HCT116 (cell line): ENCODE data around the gene IMMP2L. TPM values are rescaled to one million over a fixed set of nuclear protein-coding genes. Genes with fewer than 3 reads are reported as not detected.

Experiments used
- ATAC-seq: fragments of 200-7000 bp; cut with Tn5 transposase; 2 replicates; pipeline ENCODE4 v1.9.1; 2020; ENCODE audit warnings: mild to moderate bottlenecking, moderate library complexity
- BruUV-seq: library from RNA; stranded (reverse); fragments of 400-500 nt; replicated peaks from 2 replicates; lab custom pipeline; 2021; lab: Mats Ljungman, UMichigan
- CTCF ChIA-PET: fragments of 300-600 bp; sonication (Branson Sonifier 250); formaldehyde crosslinking; loops from one replicate; lab custom pipeline; 2021; ENCODE audit warnings: antibody characterized with exemption; lab: Charles Lee
- POLR2A ChIA-PET: fragments of 300-600, 350-600 bp; sonication (Branson Sonifier 250); formaldehyde crosslinking; loops from one replicate; lab custom pipeline; 2021; ENCODE audit warnings: antibody characterized with exemption; lab: Charles Lee
- RAD21 ChIA-PET, 2 experiments: fragments of 300-600 bp; sonication (Branson Sonifier 250); formaldehyde crosslinking; loops; one replicate each; lab custom pipeline; 2023; ENCODE audit warnings: low total read pairs in 2 of 2; ENCODE audit not compliant: uncharacterized antibody in 2 of 2, unreplicated experiment in 2 of 2, low non-redundant PET in 1 of 2; lab: Charles Lee
- DNase-seq: peaks from one replicate; pipeline ENCODE4 v3.0.0-alpha.2; 2010; ENCODE audit warnings: low read depth, low spot score
- H2AFZ ChIP-seq: fragments of 200-600 bp; shearing (Covaris generic), sonication (generic); 2 replicates; pipeline ENCODE4 v1.6.1; 2017; ENCODE audit warnings: low read depth, mixed run types, mixed read lengths, antibody characterized with exemption, low read length; ENCODE audit not compliant: poor library complexity, severe bottlenecking
- H3K27ac ChIP-seq: 2 replicates; pipeline ENCODE4 v1.5.1; 2012; ENCODE audit warnings: low read depth, low read length
- H3K27me3 ChIP-seq: fragments of 200-600 bp; sonication (generic); 2 replicates; pipeline ENCODE4 v1.6.1; 2016; ENCODE audit warnings: mixed run types, low read length, mixed read lengths; ENCODE audit not compliant: insufficient read depth
- H3K36me3 ChIP-seq, 2 experiments: fragments of 200-500 bp in 1 of 2; fragments of 200-600 bp in 1 of 2; sonication (Bioruptor generic) in 1 of 2; sonication (generic) in 1 of 2; 2 replicates each; pipeline versions ENCODE4 v1.5.1 to v1.6.1; 2014 to 2016; ENCODE audit warnings: low read length in 2 of 2, inconsistent platforms in 1 of 2, mixed read lengths in 1 of 2, mixed run types in 1 of 2; ENCODE audit not compliant: insufficient read depth in 2 of 2, control insufficient read depth in 1 of 2
- H3K4me1 ChIP-seq, 2 experiments: fragments of 200-600 bp in 1 of 2; sonication (generic) in 1 of 2; 2 replicates each; pipeline versions ENCODE4 v1.5.1 to v1.6.1; 2012 to 2017; ENCODE audit warnings: low read length in 2 of 2, inconsistent platforms in 1 of 2, mild to moderate bottlenecking in 1 of 2, mixed read lengths in 1 of 2, mixed run types in 1 of 2, moderate library complexity in 1 of 2; ENCODE audit not compliant: insufficient read depth in 2 of 2, control insufficient read depth in 1 of 2
- H3K4me2 ChIP-seq: fragments of 200-600 bp; sonication (generic); 2 replicates; pipeline ENCODE4 v1.6.1; 2017; ENCODE audit warnings: mixed run types, low read length, mixed read lengths
- H3K4me3 ChIP-seq, 2 experiments: fragments of 200-600 bp in 1 of 2; sonication (generic) in 1 of 2; replicated peaks in 1 of 2; 2 replicates each; pipeline ENCODE4 v1.5.1; 2011 to 2016; ENCODE audit warnings: low read length in 2 of 2, control low read depth in 1 of 2, low read depth in 1 of 2, mild to moderate bottlenecking in 1 of 2, mixed read lengths in 1 of 2, mixed run types in 1 of 2
- H3K79me2 ChIP-seq: fragments of 200-600 bp; sonication (generic); 2 replicates; pipeline ENCODE4 v1.6.1; 2017; ENCODE audit warnings: mild to moderate bottlenecking, mixed run types, low read length, moderate library complexity, mixed read lengths; ENCODE audit not compliant: insufficient read depth
- H3K9ac ChIP-seq: fragments of 200-600 bp; sonication (generic); 2 replicates; pipeline ENCODE4 v1.6.1; 2016; ENCODE audit warnings: low read length, mixed read lengths
- H3K9me2 ChIP-seq: fragments of 200-600 bp; sonication (generic), shearing (Covaris generic); 2 replicates; pipeline ENCODE4 v1.6.1; 2017; ENCODE audit warnings: mixed run types, mild to moderate bottlenecking, moderate library complexity; ENCODE audit not compliant: insufficient read depth
- H3K9me3 ChIP-seq, 2 experiments: fragments of 200-500 bp in 1 of 2; fragments of 200-600 bp in 1 of 2; sonication (Bioruptor generic) in 1 of 2; sonication (generic) in 1 of 2; 2 replicates each; pipeline ENCODE4 v1.6.1; 2014 to 2017; ENCODE audit warnings: low read length in 2 of 2, mixed read lengths in 2 of 2, inconsistent platforms in 1 of 2, low read depth in 1 of 2, mild to moderate bottlenecking in 1 of 2, mixed run types in 1 of 2, moderate library complexity in 1 of 2; ENCODE audit not compliant: control insufficient read depth in 1 of 2, insufficient read depth in 1 of 2
- H4K20me1 ChIP-seq: fragments of 200-600 bp; sonication (generic), shearing (Covaris generic); 2 replicates; pipeline ENCODE4 v1.6.1; 2017; ENCODE audit warnings: mixed run types, mild to moderate bottlenecking, moderate library complexity; ENCODE audit not compliant: insufficient read depth
- CEBPB ChIP-seq: IDR thresholded peaks from 2 replicates; pipeline ENCODE4 v1.6.1; 2012; ENCODE audit warnings: low read depth
- CTCF ChIP-seq, 3 experiments: fragments of 200-600 bp in 1 of 3; sonication (generic) in 1 of 3; IDR thresholded peaks in 2 of 3; conservative IDR thresholded peaks in 1 of 3; 2 replicates each; pipeline ENCODE4 v1.5.1; 2012 to 2017; ENCODE audit warnings: low read depth in 2 of 3, low read length in 2 of 3, antibody characterized with exemption in 1 of 3, borderline replicate concordance in 1 of 3, control low read depth in 1 of 3, mild to moderate bottlenecking in 1 of 3, mixed read lengths in 1 of 3, mixed run types in 1 of 3, moderate library complexity in 1 of 3; ENCODE audit not compliant: insufficient read depth in 1 of 3
- EGR1 ChIP-seq: IDR thresholded peaks from 2 replicates; pipeline ENCODE4 v1.6.1; 2012; ENCODE audit warnings: low read depth
- EZH2 ChIP-seq: fragments of 200-600 bp; sonication (generic); IDR thresholded peaks from 2 replicates; pipeline ENCODE4 v1.6.1; 2017; ENCODE audit warnings: antibody characterized with exemption, mixed run types
- EZH2phosphoT487 ChIP-seq: fragments of 200-600 bp; IDR thresholded peaks from 2 replicates; pipeline ENCODE4 v1.6.1; 2018; ENCODE audit warnings: antibody characterized with exemption, borderline replicate concordance
- JUND ChIP-seq: IDR thresholded peaks from 2 replicates; pipeline ENCODE4 v1.6.1; 2012
- MAX ChIP-seq: IDR thresholded peaks from 2 replicates; pipeline ENCODE4 v1.6.1; 2012
- POLR2A ChIP-seq: IDR thresholded peaks from 2 replicates; pipeline ENCODE4 v1.7.0; 2011; ENCODE audit warnings: borderline replicate concordance; ENCODE audit not compliant: insufficient read depth, insufficient read length; ENCODE audit errors: extremely low read depth
- POLR2AphosphoS5 ChIP-seq: IDR thresholded peaks from 2 replicates; pipeline ENCODE4 v1.6.1; 2011; ENCODE audit warnings: mild to moderate bottlenecking, low read depth, low read length, moderate library complexity
- RAD21 ChIP-seq: IDR thresholded peaks from 2 replicates; pipeline ENCODE4 v1.6.1; 2012; ENCODE audit warnings: low read depth, mild to moderate bottlenecking
- SP1 ChIP-seq: IDR thresholded peaks from 2 replicates; pipeline ENCODE4 v1.6.1; 2012; ENCODE audit warnings: low read depth
- SRF ChIP-seq: IDR thresholded peaks from 2 replicates; pipeline ENCODE4 v1.6.1; 2012; ENCODE audit warnings: low read depth
- TCF7L2 ChIP-seq: IDR thresholded peaks from 2 replicates; pipeline ENCODE4 v1.7.0; 2011; ENCODE audit warnings: borderline replicate concordance, inconsistent platforms; ENCODE audit not compliant: insufficient read depth, insufficient read length; ENCODE audit errors: extremely low read depth
- ZFX ChIP-seq: fragments of 450-650 bp; IDR thresholded peaks from 2 replicates; pipeline ENCODE4 v1.6.1; 2017
- intact Hi-C: fragments of 100-400 bp; cut with micrococcal nuclease; formaldehyde crosslinking; loops from 2 replicates; pipeline ENCODE4 v1.10.0; 2022
- total RNA-seq: library from RNA; stranded (reverse); gene quantifications from one replicate; pipeline ENCODE4 v1.2.1, GENCODE V29; 2021; ENCODE audit not compliant: unreplicated experiment

The IMMP2L gene
- total RNA-seq, 1 experiment from 2014 or later, result 21.1 TPM

GRCh38 chr7:111401516-111401915 lies 160.8 kb downstream of the IMMP2L start:
- Histone ChIP-seq H3K4me1 (no peaks in the 10 kb centered on the region), H3K4me3 (no peak overlapping the region), H3K9ac (no peak overlapping the region), H3K9me2 (no peaks in the 10 kb centered on the region)
- no peak for DNase-seq
- intact Hi-C loops, result no loop called here
- no peak for TF ChIP-seq JUND
- TF ChIP-seq EGR1, result no peak
- TF ChIP-seq CTCF (IDR thresholded peaks at IDR 0.05 in 2 of 3, conservative IDR thresholded peaks at IDR 0.05 in 1 of 3; ENCODE audit: borderline replicate concordance in 1 of 3, insufficient read depth in 1 of 3, low read depth in 2 of 3, low read length in 2 of 3), result no peak
- TF ChIP-seq MAX, result no peak
- TF ChIP-seq EZH2, result no peak
- TF ChIP-seq RAD21, result no peak
- TF ChIP-seq ZFX, result no peak
- TF ChIP-seq POLR2A, result no peak
- no peak for TF ChIP-seq CEBPB
- no peak for TF ChIP-seq SRF
- TF ChIP-seq, all 23 proteins: peak for 0
- no peak overlapping the region for H3K4me2 ChIP-seq
- no peaks in the 10 kb centered on the region for H3K79me2 ChIP-seq
- CTCF ChIA-PET, result no interaction called here
- no peak overlapping the region for H3K27ac ChIP-seq
- no peak overlapping the region for H2AFZ ChIP-seq
- no peaks in the 10 kb centered on the region for H3K9me3 ChIP-seq
- RAD21 ChIA-PET, result no interaction called here
- no TSS peak for BruUV-seq
- no peaks in the 10 kb centered on the region for H3K27me3 ChIP-seq
- H4K20me1 ChIP-seq, result no peaks in the 10 kb centered on the region
- POLR2A ChIA-PET, result no interaction called here
- H3K36me3 ChIP-seq, result no peaks in the 10 kb centered on the region
- no peak for ATAC-seq

- no peaks in the 10 kb centered on the region for H3K79me2 ChIP-seq
- H3K36me3 ChIP-seq, result no peaks in the 10 kb centered on the region
- ChIA-PET CTCF (no interaction called here), POLR2A (no interaction called here), RAD21 (no interaction called here)
- DNase-seq, result no peak
- no peak overlapping the region for H2AFZ ChIP-seq
- H3K9me3 ChIP-seq, result no peaks in the 10 kb centered on the region
- no peaks in the 10 kb centered on the region for H3K4me1 ChIP-seq
- no peak overlapping the region for H3K9ac ChIP-seq
- no peaks in the 10 kb centered on the region for H4K20me1 ChIP-seq
- H3K4me2 ChIP-seq, result no peak overlapping the region
- intact Hi-C loops, result no loop called here
- H3K27ac ChIP-seq, result no peak overlapping the region
- no peaks in the 10 kb centered on the region for H3K9me2 ChIP-seq
- H3K4me3 ChIP-seq, result no peak overlapping the region
- no peaks in the 10 kb centered on the region for H3K27me3 ChIP-seq
- TF ChIP-seq EGR1 (no peak), EZH2phosphoT487 (no peak), POLR2AphosphoS5 (no peak), SP1 (no peak), TCF7L2 (no peak)
- ATAC-seq, result no peak
- no TSS peak for BruUV-seq
Measured at GRCh38 chr7:111400088-111400487, 162.2 kb downstream of the IMMP2L start.
